ENCODE results near the gene MRPS7. TPM values are rescaled to one million over a fixed set of nuclear protein-coding genes. Genes with fewer than 3 reads are reported as not detected.

MRPS7 gene
- total and polyA plus RNA-seq, 2 donors (not counting 3 experiments of a cell fraction or from before 2014, with no cell fraction given) = 79.8 to 82.8 TPM

DNA sequence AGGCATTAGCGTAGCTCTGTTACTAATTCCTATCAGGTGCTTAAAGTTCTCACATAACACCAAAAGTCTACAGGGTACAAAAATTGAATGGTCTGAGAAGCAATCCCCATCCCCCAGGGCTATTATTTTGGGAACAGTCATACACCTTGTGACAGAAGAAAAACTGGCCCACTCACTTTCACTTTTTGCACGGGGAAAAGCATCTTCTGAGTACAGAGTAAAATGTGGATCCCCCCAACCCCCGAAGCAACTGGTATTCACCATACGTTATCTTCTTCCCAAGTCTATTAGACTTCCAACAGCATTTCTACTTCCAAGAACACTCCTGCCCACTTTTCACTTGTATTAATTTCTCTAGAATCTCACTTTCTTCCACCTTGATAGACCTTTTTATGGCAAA, 12.1 kb upstream of the MRPS7 start:
- Histone ChIP-seq H3K27me3 (ENCODE audit: control insufficient read depth in 2 of 2, insufficient read depth in 2 of 2, low read length in 2 of 2) (no peaks in the 10 kb centered on the region), H3K4me1 (ENCODE audit: control insufficient read depth, extremely low read depth, insufficient read depth, low read length) (peaks cover 11% of the 10 kb centered on the region), H3K9ac (replicated peaks; ENCODE audit: extremely low read depth, insufficient read depth, low read length) (no peak overlapping the region), H3K79me2 (ENCODE audit: control insufficient read depth, insufficient read depth, low read length) (peaks cover 36% of the 10 kb centered on the region), H4K20me1 (replicated peaks; ENCODE audit: control insufficient read depth, extremely low read depth, insufficient read depth, low read length) (no peaks in the 10 kb centered on the region), H2AFZ (ENCODE audit: low read depth, low read length) (no peak overlapping the region), H3K4me2 (ENCODE audit: insufficient read depth, low read length) (peak overlapping the region; percentile 65), H3K4me3 (replicated peaks in 1 of 3; ENCODE audit: insufficient read depth in 1 of 3, low read depth in 1 of 3, low read length in 3 of 3) (no peak overlapping the region), H3K36me3 (ENCODE audit: control insufficient read depth in 2 of 2, extremely low read depth in 1 of 2, insufficient read depth in 2 of 2, low read length in 2 of 2) (peaks cover 2 to 18% of the 10 kb centered on the region in 2 experiments), H3K27ac (ENCODE audit: insufficient read depth, low read depth, low read length) (peak overlapping the region; percentile 31), H3K9me1 (replicated peaks; ENCODE audit: control insufficient read depth, extremely low read depth, insufficient read depth, low read length) (no peaks in the 10 kb centered on the region), H3K9me3 (replicated peaks; ENCODE audit: control insufficient read depth, insufficient read depth, low read length) (no peaks in the 10 kb centered on the region)
- ChIA-PET CTCF (interaction anchor here (0.9 to 5.6 kb wide), 8 partner anchors 9 to 190 kb away, joined by 3 to 45 read pairs (median 6); partner anchors contain the start of genes GGA3, MIF4GD and MRPS7), POLR2A (interaction anchor here (1.0 to 1.2 kb wide), 2 partner anchors 11 to 156 kb away, joined by 5 read pairs; partner anchors contain the start of genes GGA3 and GRB2)
- FAIRE-seq = no peak
- TF ChIP-seq POLR2AphosphoS5 (IDR thresholded peaks at IDR 0.05; ENCODE audit: insufficient read depth, low read depth, low read length) (no peak), GATA2 (IDR thresholded peaks at IDR 0.05; ENCODE audit: insufficient read depth, insufficient read length, low read depth, low read length) (no peak), POLR2A (IDR thresholded peaks at IDR 0.05; ENCODE audit: low read depth, low read length) (no peak), MYC (IDR thresholded peaks at IDR 0.05; ENCODE audit: low read depth, low read length) (no peak), FOS (IDR thresholded peaks at IDR 0.05; ENCODE audit: borderline replicate concordance, insufficient read depth, low read length) (no peak), EZH2 (IDR thresholded peaks at IDR 0.05; ENCODE audit: borderline replicate concordance, low read depth, low read length, severe bottlenecking) (no peak), JUN (IDR thresholded peaks at IDR 0.05; ENCODE audit: borderline replicate concordance, insufficient read depth, insufficient read length, low read depth) (no peak)
- TF ChIP-seq, protein P1, sequence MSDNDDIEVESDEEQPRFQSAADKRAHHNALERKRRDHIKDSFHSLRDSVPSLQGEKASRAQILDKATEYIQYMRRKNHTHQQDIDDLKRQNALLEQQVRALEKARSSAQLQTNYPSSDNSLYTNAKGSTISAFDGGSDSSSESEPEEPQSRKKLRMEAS (IDR thresholded peaks at IDR 0.05; ENCODE audit: insufficient read depth, insufficient read length) = no peak
- TF ChIP-seq, protein P2, sequence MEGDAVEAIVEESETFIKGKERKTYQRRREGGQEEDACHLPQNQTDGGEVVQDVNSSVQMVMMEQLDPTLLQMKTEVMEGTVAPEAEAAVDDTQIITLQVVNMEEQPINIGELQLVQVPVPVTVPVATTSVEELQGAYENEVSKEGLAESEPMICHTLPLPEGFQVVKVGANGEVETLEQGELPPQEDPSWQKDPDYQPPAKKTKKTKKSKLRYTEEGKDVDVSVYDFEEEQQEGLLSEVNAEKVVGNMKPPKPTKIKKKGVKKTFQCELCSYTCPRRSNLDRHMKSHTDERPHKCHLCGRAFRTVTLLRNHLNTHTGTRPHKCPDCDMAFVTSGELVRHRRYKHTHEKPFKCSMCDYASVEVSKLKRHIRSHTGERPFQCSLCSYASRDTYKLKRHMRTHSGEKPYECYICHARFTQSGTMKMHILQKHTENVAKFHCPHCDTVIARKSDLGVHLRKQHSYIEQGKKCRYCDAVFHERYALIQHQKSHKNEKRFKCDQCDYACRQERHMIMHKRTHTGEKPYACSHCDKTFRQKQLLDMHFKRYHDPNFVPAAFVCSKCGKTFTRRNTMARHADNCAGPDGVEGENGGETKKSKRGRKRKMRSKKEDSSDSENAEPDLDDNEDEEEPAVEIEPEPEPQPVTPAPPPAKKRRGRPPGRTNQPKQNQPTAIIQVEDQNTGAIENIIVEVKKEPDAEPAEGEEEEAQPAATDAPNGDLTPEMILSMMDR (IDR thresholded peaks at IDR 0.05; ENCODE audit: extremely low read depth in 1 of 2, insufficient read depth in 1 of 2, low read depth in 1 of 2, low read length in 2 of 2) = no peak
- BruUV-seq (replicated peaks) = no TSS peak
- intact Hi-C loops (cut with micrococcal nuclease) (no loop called here), dilution Hi-C loops (cut with MboI; ENCODE audit: extremely low pct_ligation_motif_present, low sequenced_read_pairs) (no loop called here)
- DNase-seq (ENCODE audit: low read depth, low spot score) = no peak

Measured in endothelial cell of umbilical vein (primary cell).